NB4 (cell line): ENCODE data around the gene PPIH.

ENCODE experiments used
- MYC ChIP-seq: IDR thresholded peaks from 2 replicates; pipeline ENCODE4 v1.6.1; 2011; ENCODE audit warnings: low read depth, low read length
- POLR2A ChIP-seq: IDR thresholded peaks from 2 replicates; pipeline ENCODE4 v1.6.1; 2011; ENCODE audit warnings: mild to moderate bottlenecking; ENCODE audit not compliant: insufficient read length; ENCODE audit errors: extremely low read depth
- TF ChIP-seq, protein P1 (sequence below): IDR thresholded peaks from one replicate; pipeline ENCODE4 v1.5.1; 2012; ENCODE audit warnings: low read depth, low read length
- TF ChIP-seq, protein P2 (sequence below): IDR thresholded peaks from 2 replicates; pipeline ENCODE4 v1.6.1; 2011; ENCODE audit warnings: low read depth, low read length

DNA sequence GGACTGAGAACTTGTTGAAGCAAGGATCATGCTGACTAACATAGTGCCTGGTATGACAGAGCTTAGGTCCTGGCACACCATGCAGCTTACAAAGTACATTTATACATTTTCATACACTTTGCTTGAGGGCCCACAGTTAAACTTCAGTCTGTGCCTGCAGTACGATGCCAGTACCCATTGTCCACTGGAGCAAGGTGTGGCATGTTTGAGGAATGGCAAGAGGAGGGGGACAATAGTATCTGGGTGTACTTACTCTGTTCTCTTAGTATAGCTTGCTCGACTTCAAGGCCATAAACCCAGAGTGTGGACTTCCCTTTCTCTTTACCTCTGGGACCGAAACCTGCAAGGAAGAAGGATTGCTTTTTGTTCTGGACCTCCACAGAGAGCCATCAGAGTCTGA, 17.2 kb downstream of the PPIH start:
- no peak for TF ChIP-seq POLR2A
- TF ChIP-seq, protein P1, sequence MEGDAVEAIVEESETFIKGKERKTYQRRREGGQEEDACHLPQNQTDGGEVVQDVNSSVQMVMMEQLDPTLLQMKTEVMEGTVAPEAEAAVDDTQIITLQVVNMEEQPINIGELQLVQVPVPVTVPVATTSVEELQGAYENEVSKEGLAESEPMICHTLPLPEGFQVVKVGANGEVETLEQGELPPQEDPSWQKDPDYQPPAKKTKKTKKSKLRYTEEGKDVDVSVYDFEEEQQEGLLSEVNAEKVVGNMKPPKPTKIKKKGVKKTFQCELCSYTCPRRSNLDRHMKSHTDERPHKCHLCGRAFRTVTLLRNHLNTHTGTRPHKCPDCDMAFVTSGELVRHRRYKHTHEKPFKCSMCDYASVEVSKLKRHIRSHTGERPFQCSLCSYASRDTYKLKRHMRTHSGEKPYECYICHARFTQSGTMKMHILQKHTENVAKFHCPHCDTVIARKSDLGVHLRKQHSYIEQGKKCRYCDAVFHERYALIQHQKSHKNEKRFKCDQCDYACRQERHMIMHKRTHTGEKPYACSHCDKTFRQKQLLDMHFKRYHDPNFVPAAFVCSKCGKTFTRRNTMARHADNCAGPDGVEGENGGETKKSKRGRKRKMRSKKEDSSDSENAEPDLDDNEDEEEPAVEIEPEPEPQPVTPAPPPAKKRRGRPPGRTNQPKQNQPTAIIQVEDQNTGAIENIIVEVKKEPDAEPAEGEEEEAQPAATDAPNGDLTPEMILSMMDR: no peak
- no peak for TF ChIP-seq MYC
- TF ChIP-seq, protein P2, sequence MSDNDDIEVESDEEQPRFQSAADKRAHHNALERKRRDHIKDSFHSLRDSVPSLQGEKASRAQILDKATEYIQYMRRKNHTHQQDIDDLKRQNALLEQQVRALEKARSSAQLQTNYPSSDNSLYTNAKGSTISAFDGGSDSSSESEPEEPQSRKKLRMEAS: no peak
